Stomach smooth muscle (tissue), 2 donors: ENCODE measurements around the gene GPR3.
"Not testable (repeated sequence)": the region's sequence is repeated elsewhere in the genome, so short reads cannot be mapped to it uniquely, and the experiment has no call there.

Source experiments
- H3K27ac ChIP-seq: one replicate; pipeline ENCODE4 v1.7.0; 2013; ENCODE audit warnings: mild to moderate bottlenecking, low read length, inconsistent platforms
- H3K27me3 ChIP-seq, 2 donors: one replicate each; pipeline ENCODE4 v1.7.0; 2013; ENCODE audit warnings: low read length in 2 of 2; ENCODE audit not compliant: insufficient read depth in 2 of 2, control insufficient read depth in 1 of 2
- H3K36me3 ChIP-seq, 2 donors: one replicate each; pipeline ENCODE4 v1.7.0; 2013; ENCODE audit warnings: low read length in 2 of 2; ENCODE audit not compliant: control insufficient read depth in 2 of 2, insufficient read depth in 2 of 2
- H3K4me1 ChIP-seq: one replicate; pipeline ENCODE4 v1.7.0; 2013; ENCODE audit warnings: low read length; ENCODE audit not compliant: control insufficient read depth, insufficient read depth
- H3K4me3 ChIP-seq, 2 donors: one replicate each; pipeline ENCODE4 v1.7.0; 2013; ENCODE audit warnings: low read length in 2 of 2
- H3K9ac ChIP-seq, 2 donors: one replicate each; pipeline ENCODE4 v1.7.0; 2013; ENCODE audit warnings: low read length in 2 of 2, mild to moderate bottlenecking in 1 of 2
- H3K9me3 ChIP-seq, 2 donors: one replicate each; pipeline ENCODE4 v1.7.0; 2013; ENCODE audit warnings: low read length in 2 of 2; ENCODE audit not compliant: control insufficient read depth in 2 of 2
- donor health status: healthy.
- donor health status: Pancreatic carcinoma.

Gene GPR3

GRCh38 chr1:27431601-27431940 is 39.1 kb downstream of the GPR3 start:
- Histone ChIP-seq H3K36me3 (peaks cover 7 to 9% of the 10 kb centered on the region in 2 donors), H3K27me3 (no peaks in the 10 kb centered on the region), H3K4me1 (peaks cover 60% of the 10 kb centered on the region), H3K27ac (peak overlapping the region; percentile 37), H3K4me3 (no peak overlapping the region), H3K9ac (peak overlapping the region in 1 of 2 donors; percentile 2), H3K9me3 (no peaks in the 10 kb centered on the region)

DNA sequence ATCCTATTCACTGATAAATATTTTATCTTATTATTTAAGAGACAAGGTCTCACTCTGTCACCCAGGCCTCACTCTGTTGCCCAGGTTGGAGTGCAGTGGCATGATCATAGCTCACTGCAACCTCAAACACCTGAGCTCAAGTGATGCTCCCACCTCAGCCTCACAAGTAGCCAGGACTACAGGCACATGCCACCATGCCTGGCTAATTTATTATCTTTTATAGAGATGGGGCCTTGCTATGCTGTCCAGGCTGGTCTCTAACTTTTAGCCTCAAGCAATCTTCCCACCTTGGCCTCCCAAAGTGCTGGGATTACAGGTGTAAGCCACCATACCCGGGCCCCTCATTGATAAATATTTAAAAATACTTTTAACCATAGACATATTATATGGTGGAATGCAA is 40.3 kb downstream of the GPR3 start:
- not testable (repeated sequence) for H3K27ac ChIP-seq, H3K4me3 ChIP-seq, H3K9ac ChIP-seq, H3K27me3 ChIP-seq, H3K9me3 ChIP-seq, H3K36me3 ChIP-seq
- peaks cover 54% of the 10 kb centered on the region for H3K4me1 ChIP-seq

DNA sequence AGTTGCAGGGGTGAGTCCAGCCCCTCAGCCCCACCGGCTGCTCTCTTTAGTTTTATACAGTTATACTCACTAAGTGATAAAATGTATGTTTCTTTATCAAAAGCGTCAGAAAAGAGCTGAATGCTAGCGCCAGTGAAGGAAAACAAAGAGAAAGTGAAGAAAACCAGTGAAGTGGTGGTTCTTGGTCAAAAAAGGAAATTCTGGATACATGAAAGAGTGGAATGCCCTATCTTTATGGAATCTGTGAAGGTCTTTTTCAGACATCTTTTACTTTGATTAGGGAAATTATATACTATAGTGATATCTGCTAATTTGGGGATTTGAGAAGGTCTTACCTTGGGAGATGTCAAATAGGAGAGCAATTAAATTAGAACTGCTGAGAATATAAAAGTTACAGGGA is 41.3 kb downstream of the GPR3 start:
- Histone ChIP-seq H3K4me3 (no peak overlapping the region), H3K4me1 (peaks cover 49% of the 10 kb centered on the region), H3K27ac (no peak overlapping the region), H3K9ac (no peak overlapping the region), H3K9me3 (no peaks in the 10 kb centered on the region), H3K36me3 (no peaks in the 10 kb centered on the region), H3K27me3 (no peaks in the 10 kb centered on the region)

DNA sequence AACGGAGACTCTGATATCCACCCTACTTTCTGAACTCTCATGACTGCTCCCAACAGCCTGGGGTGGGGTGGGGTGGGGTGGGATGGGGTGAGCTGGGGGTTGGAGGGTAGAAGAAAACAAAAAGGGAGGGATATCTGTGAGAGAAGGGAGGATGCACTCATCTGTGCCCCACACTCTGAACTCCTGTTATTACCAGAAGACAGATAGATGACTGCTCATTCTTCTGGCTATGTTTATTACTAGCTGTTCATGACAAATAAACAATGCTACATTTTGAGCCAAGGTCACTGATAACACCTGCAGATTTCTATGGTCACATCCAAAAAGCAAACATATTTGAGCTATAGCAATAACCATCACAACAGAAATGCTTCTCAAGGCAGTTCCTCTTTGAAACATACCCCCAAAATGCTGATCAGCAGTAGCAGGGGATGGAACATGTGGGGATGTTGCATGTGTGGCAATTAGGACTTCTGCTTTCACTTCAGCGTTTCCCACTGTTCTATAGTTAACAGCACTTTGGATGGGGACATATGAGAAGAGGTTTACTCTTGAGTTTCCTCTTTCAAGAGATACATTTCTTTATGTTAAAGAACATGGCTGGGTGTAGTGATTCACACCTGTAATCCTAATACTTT is 43.3 kb downstream of the GPR3 start:
- no peak overlapping the region for H3K9ac ChIP-seq
- peak overlapping the region; percentile 1 for H3K27ac ChIP-seq
- peak overlapping the region in 1 of 2 donors; percentile 30 for H3K4me3 ChIP-seq

DNA sequence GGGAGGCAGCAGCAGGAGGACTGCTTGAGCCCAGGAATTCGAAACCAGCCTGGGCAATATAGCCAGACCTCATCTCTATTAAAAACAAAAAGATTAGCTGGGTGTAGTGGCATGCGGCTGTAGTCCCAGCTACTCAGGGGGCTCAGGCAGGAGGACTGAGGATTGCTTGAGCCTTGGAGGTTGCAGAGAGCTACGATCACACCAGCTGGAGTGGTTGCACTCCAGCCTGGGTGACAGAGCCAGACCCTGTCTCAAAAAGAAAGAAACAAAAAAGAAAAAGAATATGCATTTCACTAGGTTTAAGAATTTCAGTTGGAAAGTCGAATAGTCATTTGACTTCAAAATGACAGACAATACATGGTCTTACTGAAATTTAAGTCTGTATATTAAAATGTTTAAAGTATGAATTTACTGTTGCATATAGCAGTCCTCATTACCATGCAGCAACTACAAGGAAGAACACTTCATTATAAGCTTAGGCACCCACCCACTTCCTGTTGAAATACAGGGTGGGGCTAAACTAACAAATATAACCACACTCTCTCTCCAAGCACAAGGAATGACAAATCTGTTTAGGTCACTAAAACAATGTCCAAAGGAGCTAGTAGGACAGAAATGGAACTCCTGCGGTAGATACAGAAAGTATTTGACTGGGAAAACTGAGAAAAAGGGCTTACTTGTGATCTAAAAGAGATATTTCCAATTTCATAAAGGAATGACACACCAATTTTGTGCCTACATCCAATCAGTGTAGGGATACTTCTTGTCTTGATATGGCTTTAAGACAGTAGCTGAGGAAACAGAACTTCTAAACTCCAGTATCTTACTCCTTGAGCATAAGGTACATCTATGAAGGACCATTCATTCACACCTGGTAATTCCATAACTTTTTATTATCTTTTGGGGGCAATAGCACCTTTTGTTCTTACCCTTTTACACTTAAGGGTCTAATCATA is 44.1 kb downstream of the GPR3 start:
- no peak overlapping the region for H3K9ac ChIP-seq
- peak overlapping the region in 1 of 2 donors; percentile 30 for H3K4me3 ChIP-seq
- no peaks in the 10 kb centered on the region for H3K9me3 ChIP-seq
- peak overlapping the region; percentile 1 for H3K27ac ChIP-seq
- no peaks in the 10 kb centered on the region for H3K36me3 ChIP-seq
- H3K27me3 ChIP-seq, result no peaks in the 10 kb centered on the region
- H3K4me1 ChIP-seq, result peaks cover 32% of the 10 kb centered on the region

More for the DNA sequence above, 43.3 kb downstream of the GPR3 start:
- no peaks in the 10 kb centered on the region for H3K36me3 ChIP-seq
- H3K27me3 ChIP-seq, result no peaks in the 10 kb centered on the region
- H3K9me3 ChIP-seq, result no peaks in the 10 kb centered on the region
- peaks cover 37% of the 10 kb centered on the region for H3K4me1 ChIP-seq

GRCh38 chr1:27438621-27439061 is 46.2 kb downstream of the GPR3 start:
- H3K27me3 ChIP-seq, result no peaks in the 10 kb centered on the region
- no peak overlapping the region for H3K4me3 ChIP-seq
- H3K27ac ChIP-seq, result no peak overlapping the region
- no peak overlapping the region for H3K9ac ChIP-seq
- no peaks in the 10 kb centered on the region for H3K36me3 ChIP-seq
- H3K4me1 ChIP-seq, result peaks cover 27% of the 10 kb centered on the region
- H3K9me3 ChIP-seq, result no peaks in the 10 kb centered on the region

DNA sequence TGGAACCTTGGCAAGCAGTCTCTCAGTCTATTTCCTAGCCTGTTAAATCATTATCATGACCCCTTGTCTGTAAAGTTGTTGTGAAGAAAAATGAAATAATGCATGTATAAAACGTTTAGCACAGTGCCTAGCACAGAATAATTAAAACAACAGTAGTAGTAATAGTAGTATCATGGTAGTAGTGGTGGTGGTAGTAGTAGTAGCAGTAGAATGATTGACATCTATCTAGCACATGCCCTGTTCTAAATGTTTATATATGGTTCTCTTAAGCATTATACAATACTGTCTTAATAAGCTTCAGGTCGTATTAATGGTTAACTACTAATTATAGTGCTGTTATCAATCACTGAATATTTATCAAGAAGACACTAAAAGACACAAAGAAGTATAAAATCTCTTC is 46.7 kb downstream of the GPR3 start:
- H3K27me3 ChIP-seq, result no peaks in the 10 kb centered on the region
- no peaks in the 10 kb centered on the region for H3K9me3 ChIP-seq
- no peaks in the 10 kb centered on the region for H3K36me3 ChIP-seq
- peaks cover 27% of the 10 kb centered on the region for H3K4me1 ChIP-seq
- H3K9ac ChIP-seq, result no peak overlapping the region
- no peak overlapping the region for H3K27ac ChIP-seq
- no peak overlapping the region for H3K4me3 ChIP-seq

GRCh38 chr1:27444632-27445031 is 52.2 kb downstream of the GPR3 start:
- H3K9me3 ChIP-seq, result no peaks in the 10 kb centered on the region
- H3K9ac ChIP-seq, result no peak overlapping the region
- no peaks in the 10 kb centered on the region for H3K27me3 ChIP-seq
- H3K4me1 ChIP-seq, result peaks cover 7% of the 10 kb centered on the region
- H3K36me3 ChIP-seq, result peaks cover 0 to 4% of the 10 kb centered on the region in 2 donors
- no peak overlapping the region for H3K4me3 ChIP-seq
- H3K27ac ChIP-seq, result no peak overlapping the region
